Ishikawa (cell line): ENCODE measurements around the gene CCDC92B.

Experiments
- CREB1 ChIP-seq: IDR thresholded peaks from 2 replicates; pipeline ENCODE4 v1.6.1; 2012; ENCODE audit warnings: low read depth
- RAD21 ChIP-seq: IDR thresholded peaks from 2 replicates; pipeline ENCODE4 v1.6.1; 2012; ENCODE audit warnings: low read depth
- TAF1 ChIP-seq: IDR thresholded peaks from 2 replicates; pipeline ENCODE4 v1.6.1; 2012; ENCODE audit warnings: low read depth, mild to moderate bottlenecking
- TCF12 ChIP-seq: IDR thresholded peaks from 2 replicates; pipeline ENCODE4 v1.6.1; 2012; ENCODE audit warnings: low read depth
- TEAD4 ChIP-seq: IDR thresholded peaks from 2 replicates; pipeline ENCODE4 v1.6.1; 2012
- YY1 ChIP-seq: IDR thresholded peaks from 2 replicates; pipeline ENCODE4 v1.6.1; 2012; ENCODE audit warnings: low read depth
- ZBTB7A ChIP-seq: IDR thresholded peaks from 2 replicates; pipeline ENCODE4 v1.6.1; 2012; ENCODE audit warnings: low read depth
- TF ChIP-seq, protein P1 (sequence below): IDR thresholded peaks from 2 replicates; pipeline ENCODE4 v1.6.1; 2012

DNA sequence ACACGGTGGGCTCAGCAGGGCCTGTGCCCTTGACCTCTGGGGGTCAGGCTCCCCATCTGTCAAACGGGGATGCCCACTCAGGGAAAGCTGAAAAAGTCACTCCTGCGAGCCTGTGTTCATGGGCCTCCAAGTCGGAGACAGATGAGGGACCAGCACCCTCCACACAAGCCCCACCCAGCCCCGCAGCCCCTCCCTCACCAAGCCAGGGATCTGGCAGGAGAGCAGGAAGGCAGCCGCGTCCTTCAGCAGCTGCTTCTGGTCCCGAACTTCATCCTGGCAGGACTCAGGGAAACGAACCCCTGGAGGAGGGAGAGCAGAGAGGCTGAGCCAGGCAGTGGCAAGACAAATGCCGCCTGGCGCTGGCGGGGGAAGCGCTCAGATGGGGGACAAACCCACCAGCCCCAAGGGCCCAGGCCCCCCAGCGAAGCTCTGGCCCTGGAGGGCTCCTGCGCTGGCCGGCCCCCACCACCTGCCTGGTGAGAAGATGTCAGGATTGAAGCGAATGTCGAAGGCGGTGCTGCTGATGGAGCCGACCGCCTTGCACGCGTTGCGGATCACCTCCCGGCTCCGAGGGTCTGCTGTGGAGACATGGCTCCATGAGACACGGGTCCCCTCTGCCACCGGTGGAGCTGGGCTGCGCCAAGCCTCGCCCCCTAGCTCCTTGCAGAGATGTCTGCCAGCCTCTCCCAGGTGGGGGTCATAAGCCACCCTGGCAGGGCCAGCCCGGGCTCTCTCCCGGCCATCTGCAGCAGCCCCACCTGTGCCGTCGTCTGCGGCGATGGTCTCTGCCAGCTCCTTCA, 53.3 kb downstream of the CCDC92B start:
- TF ChIP-seq TAF1 = no peak
- no peak for TF ChIP-seq YY1
- TF ChIP-seq CREB1 = no peak
- no peak for TF ChIP-seq TCF12
- TF ChIP-seq TEAD4 = no peak
- TF ChIP-seq RAD21 = no peak
- TF ChIP-seq, protein P1, sequence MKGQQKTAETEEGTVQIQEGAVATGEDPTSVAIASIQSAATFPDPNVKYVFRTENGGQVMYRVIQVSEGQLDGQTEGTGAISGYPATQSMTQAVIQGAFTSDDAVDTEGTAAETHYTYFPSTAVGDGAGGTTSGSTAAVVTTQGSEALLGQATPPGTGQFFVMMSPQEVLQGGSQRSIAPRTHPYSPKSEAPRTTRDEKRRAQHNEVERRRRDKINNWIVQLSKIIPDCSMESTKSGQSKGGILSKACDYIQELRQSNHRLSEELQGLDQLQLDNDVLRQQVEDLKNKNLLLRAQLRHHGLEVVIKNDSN = no peak
- TF ChIP-seq ZBTB7A = no peak
